Hippocampal formation (tissue), 2 donors: Measurements from ENCODE around the gene ACOX3.

Source experiments
- DNase-seq, 2 donors: peaks; one replicate each; lab custom pipeline; 2025; lab: John Stamatoyannopoulos, UW

ACOX3 gene

DNA sequence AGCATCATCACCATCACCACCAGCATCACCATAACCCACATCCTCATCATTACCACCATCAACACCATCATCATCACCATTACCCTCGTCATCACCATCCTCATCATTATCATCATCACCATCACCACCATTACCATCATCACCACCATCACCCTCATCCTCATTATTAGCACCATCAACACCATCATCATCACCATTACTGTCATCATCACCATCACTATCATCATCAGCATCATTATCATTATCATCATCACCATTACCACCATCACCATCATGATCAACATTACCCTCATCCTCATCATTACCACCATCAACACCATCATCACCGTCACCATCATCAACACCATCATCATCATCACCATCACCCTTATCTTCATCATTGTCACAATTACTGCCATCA, 119.3 kb downstream of the ACOX3 start:
- DNase-seq, result no peak

DNA sequence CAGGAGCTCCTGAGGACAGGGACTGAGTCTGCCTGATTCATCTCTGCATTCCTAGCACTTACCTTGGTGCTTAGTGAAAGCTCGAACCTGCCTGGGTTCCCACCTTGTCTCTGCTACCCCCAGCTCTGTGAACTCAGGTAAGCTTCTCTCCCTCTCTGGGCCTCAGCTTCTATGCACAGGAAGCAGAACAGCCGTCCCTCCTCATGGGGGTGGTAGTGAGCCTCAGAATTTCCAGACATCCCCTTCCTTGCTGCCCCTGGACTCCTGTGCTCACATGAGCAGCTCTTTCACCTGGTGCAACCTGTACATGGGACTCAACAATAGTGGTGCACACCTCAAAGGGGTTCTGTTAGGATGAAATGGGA, 120.2 kb downstream of the ACOX3 start:
- DNase-seq, result no peak

DNA sequence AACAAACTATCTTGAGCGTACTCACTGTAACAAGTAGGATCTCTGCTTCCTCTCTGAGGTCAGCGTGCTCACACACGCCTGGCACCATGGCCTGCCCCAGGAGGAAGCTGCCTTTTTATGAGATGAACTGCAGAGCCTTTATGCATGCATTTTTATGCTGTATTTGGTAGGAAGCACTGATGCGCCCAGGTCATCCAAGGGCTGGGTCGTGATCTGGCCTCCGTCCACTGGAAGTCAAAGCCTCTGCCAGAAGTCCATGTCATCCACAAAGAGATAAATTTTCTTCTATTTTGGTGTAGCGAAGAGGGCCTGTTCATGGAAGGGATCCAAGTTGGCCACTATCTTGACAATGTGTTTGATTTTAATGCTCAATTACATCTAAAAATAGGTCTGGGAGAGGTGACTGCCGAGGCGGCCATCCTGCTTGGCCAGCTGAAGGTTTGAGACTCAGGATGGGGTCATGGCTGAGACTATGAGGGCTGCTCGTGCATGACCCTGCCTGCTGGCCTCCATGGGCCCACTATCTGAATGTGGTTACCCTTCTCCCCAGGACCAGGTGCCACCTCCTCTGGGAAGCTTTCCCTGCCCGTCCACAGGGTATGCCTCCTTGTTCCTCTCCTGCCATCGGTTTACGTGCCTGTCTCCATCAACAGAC, 120.7 kb downstream of the ACOX3 start:
- no peak for DNase-seq

DNA sequence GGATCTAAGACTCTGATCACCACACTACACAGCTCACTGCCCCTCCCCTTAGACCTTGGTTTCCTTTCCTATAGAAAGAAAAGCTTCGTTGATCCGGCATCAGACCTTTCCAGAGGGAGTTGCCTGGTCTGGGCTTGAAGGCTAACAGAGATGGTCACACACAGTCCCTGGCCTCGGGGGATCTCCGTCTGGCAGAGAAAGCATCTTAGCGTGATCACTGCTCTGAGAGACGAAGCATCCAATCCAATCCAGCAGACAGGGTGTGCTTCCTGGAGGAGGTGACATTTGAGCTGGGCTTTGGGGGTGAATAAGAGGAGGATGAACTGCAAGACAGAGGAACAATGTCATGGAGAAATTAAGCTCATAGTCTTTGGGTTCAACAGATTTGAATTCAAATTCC, 121.5 kb downstream of the ACOX3 start:
- DNase-seq, result no peak

DNA sequence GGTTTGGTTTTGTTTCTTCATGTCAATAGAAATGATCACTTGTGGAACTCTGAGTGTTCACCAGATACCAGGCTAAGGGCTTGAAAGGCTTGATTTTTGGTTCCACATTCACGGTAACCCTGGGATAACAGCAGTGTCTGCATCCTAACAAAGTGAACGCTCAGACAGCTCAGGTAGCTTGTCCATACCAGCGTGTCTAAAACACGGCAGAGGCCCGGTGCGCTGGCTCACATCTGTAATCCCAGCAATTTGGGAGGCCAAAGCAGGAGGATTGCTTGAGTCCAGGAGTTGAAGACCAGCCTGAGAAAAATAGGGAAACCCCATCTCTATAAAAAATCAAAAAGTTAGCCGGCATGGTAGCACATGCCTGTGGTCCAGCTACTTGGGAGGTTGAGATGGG, 122.0 kb downstream of the ACOX3 start:
- no peak for DNase-seq

DNA sequence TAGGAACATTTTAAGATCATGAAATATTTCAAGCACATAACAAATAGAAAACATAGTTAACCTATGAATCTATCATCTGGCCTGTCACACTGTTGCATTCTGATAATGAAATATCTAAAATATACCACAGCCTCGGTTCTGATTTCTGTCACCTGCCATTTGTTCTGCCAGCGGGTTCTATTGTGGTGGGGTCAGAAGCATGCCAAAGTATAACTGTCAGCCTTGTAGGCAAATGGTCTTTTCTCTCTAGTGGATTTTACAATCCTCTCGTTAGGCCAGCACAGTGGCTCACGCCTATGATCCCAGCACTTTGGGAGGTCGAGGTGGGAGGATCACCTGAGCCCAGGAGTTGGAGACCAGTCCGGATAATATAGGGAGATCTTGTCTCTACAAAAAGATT, 123.0 kb downstream of the ACOX3 start:
- no peak for DNase-seq

DNA sequence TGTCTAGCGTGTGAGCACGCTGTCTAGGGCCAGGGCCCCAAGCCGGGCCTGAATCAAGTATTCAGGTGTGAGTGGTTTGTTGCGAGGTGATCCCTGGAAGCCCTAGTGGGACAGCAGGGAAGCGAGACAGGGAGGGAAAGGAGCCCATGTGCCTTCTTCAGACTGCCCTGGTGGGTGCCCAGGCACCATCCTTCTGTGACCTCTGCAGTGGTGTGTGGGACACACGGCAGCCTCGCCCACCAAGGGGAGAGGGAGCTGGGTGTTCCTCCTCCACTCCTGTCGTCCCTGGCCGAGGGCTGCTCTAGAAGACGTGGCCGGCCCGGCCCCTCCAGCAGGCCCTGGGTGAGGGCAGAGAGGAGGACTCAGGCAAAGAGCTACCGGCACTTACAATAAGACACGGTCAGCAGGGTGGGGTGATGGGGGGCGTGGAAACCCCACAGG, 123.6 kb downstream of the ACOX3 start:
- DNase-seq, result no peak
